ENCODE results near the gene MMAA.

The MMAA gene

GRCh38 chr4:145680902-145681301, 61.7 kb downstream of the MMAA start:
- Histone ChIP-seq H3K27me3 (ENCODE audit: control insufficient read depth, low read length) (no peaks in the 10 kb centered on the region; the same call in 1 of the 2 replicates), H3K4me1 (ENCODE audit: control insufficient read depth, low read length) (no peaks in the 10 kb centered on the region), H3K27ac (ENCODE audit: low read depth, low read length) (no peak overlapping the region), H3K36me3 (ENCODE audit: control insufficient read depth, low read length) (no peaks in the 10 kb centered on the region), H4K20me1 (ENCODE audit: control insufficient read depth, insufficient read depth, low read depth, low read length) (no peaks in the 10 kb centered on the region), H3K4me2 (ENCODE audit: low read length) (no peak overlapping the region), H3K9me2 (replicated peaks; ENCODE audit: control insufficient read depth, low read length) (no peaks in the 10 kb centered on the region), H3K4me3 (ENCODE audit: low read length) (no peak overlapping the region), H3K9me3 (ENCODE audit: control insufficient read depth, insufficient read depth, low read length) (no peaks in the 10 kb centered on the region; the same call in 1 of the 2 replicates), H3K79me2 (ENCODE audit: control insufficient read depth, low read length) (no peaks in the 10 kb centered on the region), H3F3A (ENCODE audit: control insufficient read depth, insufficient read depth) (no peaks in the 10 kb centered on the region)
- no peak for TF ChIP-seq EZH2phosphoT487 (IDR thresholded peaks at IDR 0.05; ENCODE audit: borderline replicate concordance, low read length)
- TF ChIP-seq, protein P1, sequence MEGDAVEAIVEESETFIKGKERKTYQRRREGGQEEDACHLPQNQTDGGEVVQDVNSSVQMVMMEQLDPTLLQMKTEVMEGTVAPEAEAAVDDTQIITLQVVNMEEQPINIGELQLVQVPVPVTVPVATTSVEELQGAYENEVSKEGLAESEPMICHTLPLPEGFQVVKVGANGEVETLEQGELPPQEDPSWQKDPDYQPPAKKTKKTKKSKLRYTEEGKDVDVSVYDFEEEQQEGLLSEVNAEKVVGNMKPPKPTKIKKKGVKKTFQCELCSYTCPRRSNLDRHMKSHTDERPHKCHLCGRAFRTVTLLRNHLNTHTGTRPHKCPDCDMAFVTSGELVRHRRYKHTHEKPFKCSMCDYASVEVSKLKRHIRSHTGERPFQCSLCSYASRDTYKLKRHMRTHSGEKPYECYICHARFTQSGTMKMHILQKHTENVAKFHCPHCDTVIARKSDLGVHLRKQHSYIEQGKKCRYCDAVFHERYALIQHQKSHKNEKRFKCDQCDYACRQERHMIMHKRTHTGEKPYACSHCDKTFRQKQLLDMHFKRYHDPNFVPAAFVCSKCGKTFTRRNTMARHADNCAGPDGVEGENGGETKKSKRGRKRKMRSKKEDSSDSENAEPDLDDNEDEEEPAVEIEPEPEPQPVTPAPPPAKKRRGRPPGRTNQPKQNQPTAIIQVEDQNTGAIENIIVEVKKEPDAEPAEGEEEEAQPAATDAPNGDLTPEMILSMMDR (IDR thresholded peaks at IDR 0.05; ENCODE audit: low read depth, low read length, poor library complexity, severe bottlenecking) = no peak

DNA sequence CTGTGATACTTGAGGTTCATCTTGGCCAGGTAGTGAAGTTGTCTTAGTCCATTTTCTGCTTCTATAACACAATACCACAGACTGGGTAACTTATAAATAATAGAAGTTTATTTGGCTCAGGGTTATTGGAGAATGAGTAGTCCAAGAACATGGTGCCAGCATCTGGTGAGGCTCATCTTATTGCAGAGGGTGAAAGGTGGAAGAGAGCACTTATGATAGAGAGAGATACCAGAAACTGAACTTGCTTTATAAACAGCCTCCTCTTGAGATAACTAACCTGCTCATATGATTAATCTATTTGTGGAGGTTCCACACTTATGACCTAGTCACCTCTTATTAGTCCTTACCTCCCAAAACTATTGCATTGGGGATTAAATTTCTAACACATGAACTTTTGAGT, 62.3 kb downstream of the MMAA start:
- no peaks in the 10 kb centered on the region for H3K4me1 ChIP-seq (ENCODE audit: control insufficient read depth, low read length)
- no peak for TF ChIP-seq EZH2phosphoT487 (IDR thresholded peaks at IDR 0.05; ENCODE audit: borderline replicate concordance, low read length)
- TF ChIP-seq, protein P1 (IDR thresholded peaks at IDR 0.05; ENCODE audit: low read depth, low read length, poor library complexity, severe bottlenecking) = no peak
- H3K4me2 ChIP-seq (ENCODE audit: low read length) = no peak overlapping the region

GRCh38 chr4:145681956-145682355, 62.8 kb downstream of the MMAA start:
- Histone ChIP-seq H3K27ac (ENCODE audit: low read depth, low read length) (no peak overlapping the region), H3K4me1 (ENCODE audit: control insufficient read depth, low read length) (no peaks in the 10 kb centered on the region), H3K9me3 (ENCODE audit: control insufficient read depth, insufficient read depth, low read length) (no peaks in the 10 kb centered on the region; the same call in 1 of the 2 replicates), H3K9me2 (replicated peaks; ENCODE audit: control insufficient read depth, low read length) (no peaks in the 10 kb centered on the region), H3K36me3 (ENCODE audit: control insufficient read depth, low read length) (no peaks in the 10 kb centered on the region), H3K4me2 (ENCODE audit: low read length) (no peak overlapping the region), H3F3A (ENCODE audit: control insufficient read depth, insufficient read depth) (no peaks in the 10 kb centered on the region), H3K79me2 (ENCODE audit: control insufficient read depth, low read length) (no peaks in the 10 kb centered on the region), H4K20me1 (ENCODE audit: control insufficient read depth, insufficient read depth, low read depth, low read length) (no peaks in the 10 kb centered on the region), H3K27me3 (ENCODE audit: control insufficient read depth, low read length) (no peaks in the 10 kb centered on the region; the same call in 1 of the 2 replicates), H3K4me3 (ENCODE audit: low read length) (no peak overlapping the region)
- TF ChIP-seq, protein P1 (IDR thresholded peaks at IDR 0.05; ENCODE audit: low read depth, low read length, poor library complexity, severe bottlenecking) = no peak
- no peak for TF ChIP-seq EZH2phosphoT487 (IDR thresholded peaks at IDR 0.05; ENCODE audit: borderline replicate concordance, low read length)

More for the DNA sequence above, 62.3 kb downstream of the MMAA start:
- Histone ChIP-seq H3K79me2 (ENCODE audit: control insufficient read depth, low read length) (no peaks in the 10 kb centered on the region), H3K9me3 (ENCODE audit: control insufficient read depth, insufficient read depth, low read length) (no peaks in the 10 kb centered on the region; the same call in 1 of the 2 replicates), H3F3A (ENCODE audit: control insufficient read depth, insufficient read depth) (no peaks in the 10 kb centered on the region), H3K27me3 (ENCODE audit: control insufficient read depth, low read length) (no peaks in the 10 kb centered on the region; the same call in 1 of the 2 replicates), H3K9me2 (replicated peaks; ENCODE audit: control insufficient read depth, low read length) (no peaks in the 10 kb centered on the region), H3K36me3 (ENCODE audit: control insufficient read depth, low read length) (no peaks in the 10 kb centered on the region), H3K27ac (ENCODE audit: low read depth, low read length) (no peak overlapping the region), H3K4me3 (ENCODE audit: low read length) (no peak overlapping the region), H4K20me1 (ENCODE audit: control insufficient read depth, insufficient read depth, low read depth, low read length) (no peaks in the 10 kb centered on the region)

Measured in DOHH2 (cell line).